ENCODE results near the gene DDI1. TPM values are rescaled to one million over a fixed set of nuclear protein-coding genes. Genes with fewer than 3 reads are reported as not detected.

Gene DDI1
- total and polyA plus RNA-seq, 2 donors (not counting 1 experiment from before 2014, with no cell fraction given), result not detected

DNA sequence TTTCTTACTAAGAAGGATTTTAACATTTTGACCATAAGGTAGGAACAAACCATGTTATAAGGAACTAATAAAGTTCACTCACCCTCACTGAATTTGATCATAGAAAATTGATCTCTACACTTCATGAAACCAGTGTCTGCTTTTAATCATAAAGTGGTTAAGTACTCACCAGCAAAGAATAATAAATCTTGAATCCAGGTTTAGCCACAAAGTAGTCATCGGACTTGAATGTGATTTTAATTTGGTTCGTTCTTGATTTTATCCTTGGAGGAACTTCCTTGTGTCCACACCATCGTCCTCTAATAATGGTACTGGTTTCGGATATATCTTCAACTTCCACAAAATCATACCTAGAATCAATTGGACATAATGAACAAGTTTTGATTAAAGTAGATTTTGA lies 40.5 kb upstream of the DDI1 start:
- H3K4me3 Mint-ChIP-seq, result no peak overlapping the region
- ATAC-seq (ENCODE audit: low read depth) (no peak), DNase-seq (no peak)
- H3K4me3 ChIP-seq (ENCODE audit: control extremely low read depth in 1 of 5, extremely low read depth in 1 of 5, insufficient read depth in 1 of 5, low read depth in 2 of 5, low read length in 4 of 5), result no peak overlapping the region
- no peaks in the 10 kb centered on the region for H3K27me3 Mint-ChIP-seq
- no peaks in the 10 kb centered on the region for H3K36me3 ChIP-seq (replicated peaks in 1 of 2; ENCODE audit: control extremely low read depth in 1 of 2, control insufficient read depth in 1 of 2, extremely low read depth in 1 of 2, insufficient read depth in 2 of 2, low read length in 1 of 2)
- POLR2A ChIA-PET, result no interaction called here
- no peak overlapping the region for H3K27ac Mint-ChIP-seq
- CTCF ChIA-PET, result no interaction called here
- intact Hi-C loops (cut with micrococcal nuclease), result no loop called here
- H3K4me1 ChIP-seq (ENCODE audit: control insufficient read depth in 2 of 2, insufficient read depth in 2 of 2, low read length in 2 of 2), result no peaks in the 10 kb centered on the region
- no peak overlapping the region for H3K27ac ChIP-seq (ENCODE audit: low read length in 2 of 2)
- no peaks in the 10 kb centered on the region for H4K20me1 ChIP-seq (ENCODE audit: control insufficient read depth, insufficient read depth, low read length, poor library complexity, severe bottlenecking)
- no peaks in the 10 kb centered on the region for H3K9me3 Mint-ChIP-seq (ENCODE audit: insufficient read depth)
- no peak overlapping the region for H3K9ac ChIP-seq (ENCODE audit: low read length)
- H3K9me3 ChIP-seq (ENCODE audit: control extremely low read depth in 1 of 3, control insufficient read depth in 2 of 3, insufficient read depth in 1 of 3, low read length in 2 of 3), result no peaks in the 10 kb centered on the region
- no peaks in the 10 kb centered on the region for H3K79me2 ChIP-seq (ENCODE audit: control insufficient read depth, insufficient read depth, low read length)
- H2AFZ ChIP-seq (ENCODE audit: insufficient read depth, low read depth, low read length, poor library complexity, severe bottlenecking), result no peak overlapping the region
- no peak overlapping the region for H3K4me2 ChIP-seq (replicated peaks; ENCODE audit: low read depth, low read length, poor library complexity, severe bottlenecking)
- H3K4me1 Mint-ChIP-seq, result no peaks in the 10 kb centered on the region
- H3K27me3 ChIP-seq (replicated peaks in 1 of 4; ENCODE audit: control extremely low read depth in 1 of 4, control insufficient read depth in 3 of 4, insufficient read depth in 4 of 4, low read length in 3 of 4), result no peaks in the 10 kb centered on the region
- whole genome bisulfite sequencing (ENCODE audit: insufficient coverage), result 100% methylated on average over 2 of the region's 4 CpGs
- no peak for TF ChIP-seq EZH2 (IDR thresholded peaks at IDR 0.05; ENCODE audit: borderline replicate concordance, insufficient read depth, low read depth, low read length, poor library complexity, severe bottlenecking)
- TF ChIP-seq, protein P1, sequence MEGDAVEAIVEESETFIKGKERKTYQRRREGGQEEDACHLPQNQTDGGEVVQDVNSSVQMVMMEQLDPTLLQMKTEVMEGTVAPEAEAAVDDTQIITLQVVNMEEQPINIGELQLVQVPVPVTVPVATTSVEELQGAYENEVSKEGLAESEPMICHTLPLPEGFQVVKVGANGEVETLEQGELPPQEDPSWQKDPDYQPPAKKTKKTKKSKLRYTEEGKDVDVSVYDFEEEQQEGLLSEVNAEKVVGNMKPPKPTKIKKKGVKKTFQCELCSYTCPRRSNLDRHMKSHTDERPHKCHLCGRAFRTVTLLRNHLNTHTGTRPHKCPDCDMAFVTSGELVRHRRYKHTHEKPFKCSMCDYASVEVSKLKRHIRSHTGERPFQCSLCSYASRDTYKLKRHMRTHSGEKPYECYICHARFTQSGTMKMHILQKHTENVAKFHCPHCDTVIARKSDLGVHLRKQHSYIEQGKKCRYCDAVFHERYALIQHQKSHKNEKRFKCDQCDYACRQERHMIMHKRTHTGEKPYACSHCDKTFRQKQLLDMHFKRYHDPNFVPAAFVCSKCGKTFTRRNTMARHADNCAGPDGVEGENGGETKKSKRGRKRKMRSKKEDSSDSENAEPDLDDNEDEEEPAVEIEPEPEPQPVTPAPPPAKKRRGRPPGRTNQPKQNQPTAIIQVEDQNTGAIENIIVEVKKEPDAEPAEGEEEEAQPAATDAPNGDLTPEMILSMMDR (IDR thresholded peaks at IDR 0.05), result no peak

GRCh38 chr11:103997082-103997481 lies 39.4 kb upstream of the DDI1 start:
- CTCF ChIA-PET, result no interaction called here
- no peak for ATAC-seq (ENCODE audit: low read depth)
- no peak overlapping the region for H3K4me2 ChIP-seq (replicated peaks; ENCODE audit: low read depth, low read length, poor library complexity, severe bottlenecking)

More at GRCh38 chr11:103997082-103997481, 39.4 kb upstream of the DDI1 start:
- no peaks in the 10 kb centered on the region for H3K9me3 Mint-ChIP-seq (ENCODE audit: insufficient read depth)
- H2AFZ ChIP-seq (ENCODE audit: insufficient read depth, low read depth, low read length, poor library complexity, severe bottlenecking), result no peak overlapping the region
- no peak overlapping the region for H3K27ac ChIP-seq (ENCODE audit: low read length in 2 of 2)
- H3K79me2 ChIP-seq (ENCODE audit: control insufficient read depth, insufficient read depth, low read length), result no peaks in the 10 kb centered on the region
- H3K36me3 ChIP-seq (replicated peaks in 1 of 2; ENCODE audit: control extremely low read depth in 1 of 2, control insufficient read depth in 1 of 2, extremely low read depth in 1 of 2, insufficient read depth in 2 of 2, low read length in 1 of 2), result no peaks in the 10 kb centered on the region
- no peaks in the 10 kb centered on the region for H3K27me3 ChIP-seq (replicated peaks in 1 of 4; ENCODE audit: control extremely low read depth in 1 of 4, control insufficient read depth in 3 of 4, insufficient read depth in 4 of 4, low read length in 3 of 4)
- H3K27me3 Mint-ChIP-seq, result no peaks in the 10 kb centered on the region
- H3K9ac ChIP-seq (ENCODE audit: low read length), result no peak overlapping the region
- POLR2A ChIA-PET, result no interaction called here
- H3K4me3 Mint-ChIP-seq, result no peak overlapping the region
- DNase-seq, result no peak
- no peaks in the 10 kb centered on the region for H3K9me3 ChIP-seq (ENCODE audit: control extremely low read depth in 1 of 3, control insufficient read depth in 2 of 3, insufficient read depth in 1 of 3, low read length in 2 of 3)
- no peaks in the 10 kb centered on the region for H3K4me1 ChIP-seq (ENCODE audit: control insufficient read depth in 2 of 2, insufficient read depth in 2 of 2, low read length in 2 of 2)
- no peaks in the 10 kb centered on the region for H4K20me1 ChIP-seq (ENCODE audit: control insufficient read depth, insufficient read depth, low read length, poor library complexity, severe bottlenecking)
- TF ChIP-seq, protein P1 (IDR thresholded peaks at IDR 0.05), result no peak
- intact Hi-C loops (cut with micrococcal nuclease), result no loop called here
- WGBS (ENCODE audit: insufficient coverage), result 70% methylated on average over 1 of the region's 1 CpG
- H3K4me3 ChIP-seq (ENCODE audit: control extremely low read depth in 1 of 5, extremely low read depth in 1 of 5, insufficient read depth in 1 of 5, low read depth in 2 of 5, low read length in 4 of 5), result no peak overlapping the region
- no peak overlapping the region for H3K27ac Mint-ChIP-seq
- no peaks in the 10 kb centered on the region for H3K4me1 Mint-ChIP-seq
